GM18907 (cell line): ENCODE results near the gene IQSEC1.

ENCODE experiments used
- ATAC-seq: cut with Tn5 transposase; IDR thresholded peaks from one replicate; pipeline ENCODE4 v1.9.1; 2021; ENCODE audit warnings: mild to moderate bottlenecking, moderate library complexity; ENCODE audit not compliant: unreplicated experiment

Gene IQSEC1

DNA sequence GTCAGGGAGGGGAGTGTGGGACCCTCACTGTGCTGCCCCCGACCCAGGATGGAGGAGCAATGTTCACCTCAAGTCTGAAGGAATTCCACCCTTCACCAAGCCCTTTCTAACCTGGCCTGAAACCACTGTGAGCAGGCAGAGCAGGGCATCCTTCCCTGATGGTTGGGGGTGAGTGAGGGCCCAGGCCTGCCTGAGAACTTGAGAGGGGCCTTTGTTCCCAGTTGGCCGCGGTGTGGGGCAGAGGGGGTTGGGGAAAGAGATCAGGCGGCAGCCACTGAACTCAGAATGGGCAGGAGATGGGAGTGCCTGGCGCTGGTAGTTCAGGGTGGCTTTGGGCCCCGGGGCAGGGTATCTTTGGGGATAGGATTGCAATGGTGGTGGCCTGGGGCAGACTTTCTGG lies 128.4 kb downstream of the IQSEC1 start:
- ATAC-seq, result no peak

DNA sequence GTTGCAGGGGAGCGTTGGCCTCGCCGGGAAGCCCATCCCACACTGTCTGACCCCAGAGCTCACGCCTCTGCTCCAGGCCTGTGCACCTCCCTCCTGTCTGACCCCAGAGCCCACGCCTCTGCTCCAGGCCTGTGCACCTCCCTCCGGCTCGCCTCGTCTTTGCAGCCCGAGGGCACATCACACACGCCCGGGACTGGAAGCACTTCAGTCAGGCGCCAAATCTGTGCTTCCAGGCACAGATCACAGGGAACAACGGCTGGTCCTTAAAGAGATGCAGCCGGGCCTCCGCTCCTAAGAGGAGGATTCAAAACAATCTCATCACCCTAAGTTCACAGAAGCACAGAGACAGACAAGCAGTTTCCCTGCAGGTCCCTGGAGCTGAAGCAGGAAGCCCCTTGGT lies 128.8 kb downstream of the IQSEC1 start:
- ATAC-seq, result no peak

GRCh38 chr3:12943124-12944021 lies 129.9 kb downstream of the IQSEC1 start:
- no peak for ATAC-seq

GRCh38 chr3:12941495-12942023 lies 131.7 kb downstream of the IQSEC1 start:
- ATAC-seq, result no peak

- no peak for ATAC-seq
Observed at GRCh38 chr3:12940854-12941253, 132.4 kb downstream of the IQSEC1 start.

- ATAC-seq, result no peak
Observed at GRCh38 chr3:12939137-12939536, 134.1 kb downstream of the IQSEC1 start.

DNA sequence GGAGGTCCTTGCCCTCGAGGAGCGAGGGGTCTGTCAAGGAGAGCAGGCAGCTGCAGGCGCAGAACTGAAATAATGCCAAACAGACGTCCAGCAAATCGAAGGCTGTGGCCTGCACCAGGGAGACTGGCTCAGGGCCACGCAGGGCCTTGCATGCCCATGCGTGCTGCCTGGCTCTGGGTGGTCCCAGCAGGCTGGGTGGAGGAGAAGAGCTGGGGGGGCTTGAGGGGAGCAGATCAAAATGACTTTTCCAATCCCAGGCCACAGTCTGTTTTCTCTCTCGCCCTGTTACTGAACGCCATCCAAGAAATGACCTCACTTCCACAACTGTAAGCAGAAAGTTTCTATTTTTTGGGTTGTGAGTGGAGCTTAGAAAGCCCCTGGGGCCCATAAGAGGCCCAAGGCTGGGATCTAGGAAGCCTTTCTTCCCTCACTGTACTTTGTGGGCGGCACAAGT lies 134.9 kb downstream of the IQSEC1 start:
- no peak for ATAC-seq

GRCh38 chr3:12935861-12936830 lies 137.1 kb downstream of the IQSEC1 start:
- ATAC-seq, result no peak

DNA sequence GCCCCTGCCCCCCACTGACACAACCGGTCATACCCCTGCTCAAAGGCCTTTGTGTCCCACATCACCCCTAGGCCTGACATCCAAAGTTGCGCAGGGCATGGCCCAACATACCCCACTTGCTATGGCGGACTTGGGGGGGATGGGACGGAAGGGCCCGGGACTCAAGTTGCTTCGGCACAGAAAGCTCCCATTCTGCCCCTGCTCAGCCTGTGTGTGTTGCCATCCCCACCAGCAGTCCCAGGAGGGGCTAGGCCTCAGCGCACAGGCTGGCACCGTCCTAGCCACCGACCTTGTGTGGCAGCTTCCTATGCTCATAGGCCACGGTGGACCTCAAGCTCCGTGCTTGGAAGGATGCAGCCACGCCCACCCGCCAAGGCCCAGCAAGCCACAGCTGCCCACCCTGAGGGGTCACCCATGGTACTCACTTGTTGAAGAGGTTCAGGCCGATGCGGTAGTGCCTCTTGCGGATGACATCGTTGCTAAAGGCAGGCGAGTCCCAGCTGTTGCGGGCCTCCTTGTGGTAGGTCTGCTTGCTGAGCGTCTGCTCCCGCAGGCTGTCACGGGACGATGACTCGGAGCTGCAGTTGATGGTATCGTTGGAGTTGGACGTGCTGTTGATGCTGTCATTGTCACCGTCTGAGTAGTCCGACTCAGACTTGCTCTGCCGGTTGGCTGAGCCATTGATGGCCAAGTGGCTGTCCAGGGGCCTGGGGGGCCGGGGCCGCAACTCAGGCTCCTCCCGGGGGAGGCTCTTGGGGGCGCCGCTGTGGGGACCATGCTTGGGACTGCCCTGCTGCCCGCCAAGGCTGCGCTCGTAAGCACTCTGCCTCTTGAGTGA lies 138.0 kb downstream of the IQSEC1 start:
- no peak for ATAC-seq

DNA sequence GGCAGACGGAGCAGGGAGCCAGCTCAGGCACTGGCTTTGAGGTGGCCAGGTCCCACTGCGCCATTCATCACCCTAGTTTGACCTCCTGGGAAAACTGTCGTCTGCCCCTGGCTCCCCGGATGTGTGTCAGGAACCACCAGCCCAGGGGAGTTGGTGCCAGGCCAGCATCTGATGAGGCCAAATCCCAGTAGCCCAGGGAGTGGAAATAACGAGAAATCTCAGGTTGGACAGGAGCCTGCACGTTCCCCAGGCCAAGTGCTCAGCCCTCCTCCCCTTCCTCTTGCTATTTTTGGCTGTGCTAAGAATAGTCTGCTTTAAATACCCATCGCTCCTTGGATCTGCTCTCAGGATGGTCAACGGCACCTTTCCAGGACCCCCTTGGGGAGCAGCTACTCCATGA lies 138.8 kb downstream of the IQSEC1 start:
- no peak for ATAC-seq

DNA sequence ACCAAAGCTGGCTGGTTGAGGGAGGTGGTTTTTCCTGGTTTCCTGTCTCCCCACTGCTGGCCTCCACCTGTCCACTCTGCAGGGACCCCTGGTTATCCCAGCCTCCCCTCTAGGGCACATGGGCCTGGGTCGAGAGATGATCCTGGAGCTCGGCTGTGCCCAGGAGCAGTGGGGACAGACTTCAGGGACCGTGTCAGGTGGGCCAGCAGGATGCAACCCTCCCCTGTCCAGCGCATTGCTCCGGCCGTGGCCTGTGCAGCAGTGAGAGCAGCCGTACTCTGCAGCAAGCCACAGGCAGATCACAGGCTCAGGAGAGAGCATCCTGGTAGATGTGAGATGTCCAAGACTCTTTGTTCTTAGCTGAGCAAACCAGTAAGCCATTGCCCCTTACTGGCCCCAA lies 139.3 kb downstream of the IQSEC1 start:
- no peak for ATAC-seq

DNA sequence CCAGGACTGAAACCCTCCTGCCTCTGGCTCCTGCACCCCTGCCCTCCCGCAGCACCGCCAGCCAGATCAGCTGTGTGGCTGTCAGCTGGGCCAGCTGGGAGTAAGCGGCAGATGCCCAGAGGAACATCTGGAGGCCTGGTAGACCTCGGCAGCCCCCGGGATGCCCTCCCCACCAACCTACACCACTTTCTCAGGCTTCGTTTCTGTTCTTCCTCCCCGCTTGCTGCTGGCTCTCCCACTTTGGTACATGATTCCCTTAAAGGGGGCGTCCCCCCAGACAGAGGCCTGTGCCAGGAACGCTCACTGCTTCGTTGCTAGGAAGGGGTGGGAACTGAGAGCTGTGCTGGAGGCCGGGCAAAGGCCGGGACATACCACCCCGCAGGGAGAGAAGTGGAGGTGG lies 140.5 kb downstream of the IQSEC1 start:
- ATAC-seq, result no peak

DNA sequence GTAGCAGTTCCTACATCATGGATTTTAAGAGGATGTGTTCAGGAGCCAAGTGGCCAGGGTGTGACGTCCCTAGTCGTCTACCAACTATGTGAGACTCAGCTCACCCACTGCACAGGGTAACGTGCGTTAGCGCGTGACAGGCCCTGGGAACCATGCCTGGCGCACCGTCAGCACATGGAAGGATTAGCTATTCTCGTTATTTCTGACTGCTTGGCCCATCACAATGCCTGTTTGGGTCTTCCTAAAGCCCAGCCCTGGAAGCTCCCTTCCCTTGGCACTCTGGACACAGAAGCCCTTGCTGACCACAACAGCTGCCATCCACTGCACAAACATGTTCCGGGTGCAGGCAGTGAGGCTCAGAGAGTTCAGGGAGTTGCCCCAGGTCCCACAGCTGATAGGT lies 140.9 kb downstream of the IQSEC1 start:
- no peak for ATAC-seq

- ATAC-seq, result no peak
Observed at GRCh38 chr3:12931273-12931905, 141.8 kb downstream of the IQSEC1 start.

- no peak for ATAC-seq
Observed at GRCh38 chr3:12929801-12930200, 143.4 kb downstream of the IQSEC1 start.

DNA sequence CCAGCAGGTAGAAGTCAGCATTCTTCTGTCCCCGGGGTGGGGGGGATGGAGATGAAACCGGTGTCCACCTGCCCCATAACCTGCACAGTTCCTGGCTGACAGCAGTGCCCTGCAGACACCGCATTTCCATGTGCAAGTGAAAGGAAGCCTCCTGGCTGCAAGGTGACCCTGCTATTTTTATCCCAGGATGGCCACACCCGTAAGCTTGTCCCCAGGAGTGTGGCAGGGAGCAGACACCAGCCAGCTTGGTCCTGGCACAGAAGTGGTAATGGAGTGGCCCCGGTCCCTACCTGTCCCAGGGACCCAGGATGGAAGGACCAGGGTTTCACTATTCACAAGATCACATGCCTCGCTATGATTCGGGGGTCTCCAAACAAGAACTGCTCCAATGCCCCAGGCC lies 146.6 kb downstream of the IQSEC1 start:
- no peak for ATAC-seq

DNA sequence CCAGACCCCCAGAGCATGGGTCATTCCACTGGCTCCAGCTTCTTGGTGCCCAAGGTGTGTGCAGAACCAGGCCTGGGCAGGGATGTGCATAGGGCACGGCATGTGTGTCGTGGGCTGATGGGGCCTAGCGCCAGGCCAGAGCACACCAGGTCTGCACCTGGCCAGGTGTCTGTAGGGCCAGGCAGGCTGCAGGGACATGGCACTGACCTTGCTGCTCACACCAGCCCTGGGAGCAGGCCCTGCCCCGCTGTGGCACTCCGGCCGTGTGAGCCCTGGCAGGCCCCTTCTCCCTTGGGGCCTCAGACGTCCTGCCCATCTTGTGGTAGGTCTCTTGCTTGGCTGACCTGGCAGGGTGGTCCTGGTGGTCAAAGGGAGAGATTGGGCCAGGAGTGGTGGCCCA lies 147.6 kb downstream of the IQSEC1 start:
- ATAC-seq, result no peak

DNA sequence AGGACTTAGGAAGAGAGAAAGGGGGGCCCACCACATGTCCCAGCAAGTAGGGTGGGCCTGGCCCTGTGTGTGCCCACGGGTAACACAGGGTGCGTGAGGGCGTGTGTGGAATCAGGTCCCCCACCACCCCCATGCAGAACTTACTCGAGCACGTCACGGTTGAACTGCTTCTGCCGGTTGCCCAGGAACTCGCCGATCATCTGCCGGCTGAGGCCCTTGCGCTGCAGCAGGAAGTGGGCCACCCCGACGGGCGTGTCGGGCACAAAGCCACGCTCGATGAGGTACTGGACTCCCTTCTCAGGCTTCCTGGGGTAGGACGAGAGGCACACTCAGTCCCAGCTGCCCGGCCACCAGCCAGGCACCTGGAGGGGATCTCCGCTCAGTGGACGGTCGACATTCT lies 148.8 kb downstream of the IQSEC1 start:
- ATAC-seq, result no peak

DNA sequence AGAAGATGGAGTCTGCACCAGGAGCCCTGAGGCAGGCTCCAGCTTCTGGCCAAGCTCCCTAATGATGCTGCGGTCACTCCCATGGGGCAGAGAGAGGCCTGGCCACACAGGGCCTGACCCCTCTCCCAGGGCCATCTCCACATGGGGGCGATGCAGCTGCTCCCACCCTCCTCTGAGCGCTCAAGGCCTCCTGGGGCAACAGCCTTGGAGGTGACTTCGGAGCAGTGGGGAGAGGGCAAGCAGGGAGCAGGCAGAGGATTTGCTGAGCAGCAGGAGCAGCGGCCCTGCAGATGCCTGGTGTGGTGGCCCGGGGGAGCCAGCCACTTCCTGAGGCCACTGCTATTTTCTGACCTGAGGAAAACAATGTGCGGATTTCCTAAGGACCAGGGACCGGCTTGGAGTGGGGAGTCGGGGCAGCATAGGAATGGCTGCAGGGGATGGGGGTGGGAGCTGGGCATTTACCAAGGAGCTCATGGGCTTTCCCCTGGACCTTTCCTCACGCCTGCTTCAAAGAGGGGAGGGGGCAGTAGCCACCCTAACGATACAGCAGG lies 150.3 kb downstream of the IQSEC1 start:
- ATAC-seq, result no peak

- ATAC-seq, result no peak
Observed at GRCh38 chr3:12922306-12922705, 150.9 kb downstream of the IQSEC1 start.
